Glutamatergic neuron (in vitro differentiated cells): ENCODE measurements around the gene PTGER4. TPM values are rescaled to one million over a fixed set of nuclear protein-coding genes. Genes with fewer than 3 reads are reported as not detected.
"Not testable (repeated sequence)": the region's sequence is repeated elsewhere in the genome, so short reads cannot be mapped to it uniquely, and the experiment has no call there.

Experiments
- DNase-seq: peaks from one replicate; pipeline ENCODE4 v3.0.0; 2022
- H3K27ac Mint-ChIP-seq: one replicate; pipeline ENCODE4 v1.8.0; 2020; ENCODE audit warnings: mild to moderate bottlenecking, mixed read lengths, inconsistent platforms; ENCODE audit not compliant: unreplicated experiment
- H3K27me3 Mint-ChIP-seq: one replicate; pipeline ENCODE4 v1.8.0; 2020; ENCODE audit warnings: mild to moderate bottlenecking, moderate library complexity, mixed read lengths, inconsistent platforms; ENCODE audit not compliant: unreplicated experiment
- H3K36me3 Mint-ChIP-seq: one replicate; pipeline ENCODE4 v1.8.0; 2020; ENCODE audit warnings: mild to moderate bottlenecking, mixed read lengths, inconsistent platforms; ENCODE audit not compliant: unreplicated experiment
- H3K4me1 Mint-ChIP-seq: one replicate; pipeline ENCODE4 v1.8.0; 2020; ENCODE audit warnings: mild to moderate bottlenecking, low read depth, mixed read lengths, inconsistent platforms; ENCODE audit not compliant: unreplicated experiment
- H3K4me3 Mint-ChIP-seq: one replicate; pipeline ENCODE4 v1.8.0; 2020; ENCODE audit warnings: mild to moderate bottlenecking, mixed read lengths, inconsistent platforms; ENCODE audit not compliant: unreplicated experiment
- H3K9me3 Mint-ChIP-seq: one replicate; pipeline ENCODE4 v1.8.0; 2020; ENCODE audit warnings: mild to moderate bottlenecking, moderate library complexity, mixed read lengths, inconsistent platforms; ENCODE audit not compliant: unreplicated experiment
- total RNA-seq: library from RNA; stranded (reverse); fragmentation: NEBNext Ultra II Directional; extraction: Animal tissue kit (Norgen Biotek cat#: 25700); gene quantifications from one replicate; pipeline ENCODE4 v1.2.1, GENCODE V29; 2021; ENCODE audit not compliant: unreplicated experiment
- TF ChIP-seq, protein P1 (sequence below): fragments of 200-600 bp; sonication (generic); IDR thresholded peaks from one replicate; pipeline ENCODE4 v1.5.0; 2021; ENCODE audit not compliant: partially characterized antibody, unreplicated experiment

Gene PTGER4
- total RNA-seq, 1 donor from 2014 or later: not detected

DNA sequence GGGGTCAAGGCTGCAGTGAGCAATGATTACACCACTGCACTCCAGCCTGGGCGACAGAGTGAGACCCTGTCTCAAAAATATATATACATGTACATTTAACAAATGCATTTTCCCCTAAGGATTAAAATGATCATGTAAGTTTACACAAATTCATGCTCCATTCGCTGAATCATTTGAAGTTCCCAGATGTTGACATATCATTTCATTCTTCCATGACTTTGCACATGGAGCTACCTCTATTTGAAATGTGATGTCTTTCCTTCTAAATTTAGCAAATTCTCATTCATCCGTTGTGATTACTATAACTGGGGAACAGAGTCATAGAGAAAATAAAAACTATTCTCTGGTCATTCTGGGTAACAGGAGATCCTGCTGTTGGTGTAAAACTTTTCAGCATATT is 10.6 kb downstream of the PTGER4 start:
- H3K4me3 Mint-ChIP-seq: no peak overlapping the region
- no peaks in the 10 kb centered on the region for H3K9me3 Mint-ChIP-seq
- H3K27ac Mint-ChIP-seq: no peak overlapping the region
- H3K27me3 Mint-ChIP-seq: no peaks in the 10 kb centered on the region
- DNase-seq: no peak
- TF ChIP-seq, protein P1, sequence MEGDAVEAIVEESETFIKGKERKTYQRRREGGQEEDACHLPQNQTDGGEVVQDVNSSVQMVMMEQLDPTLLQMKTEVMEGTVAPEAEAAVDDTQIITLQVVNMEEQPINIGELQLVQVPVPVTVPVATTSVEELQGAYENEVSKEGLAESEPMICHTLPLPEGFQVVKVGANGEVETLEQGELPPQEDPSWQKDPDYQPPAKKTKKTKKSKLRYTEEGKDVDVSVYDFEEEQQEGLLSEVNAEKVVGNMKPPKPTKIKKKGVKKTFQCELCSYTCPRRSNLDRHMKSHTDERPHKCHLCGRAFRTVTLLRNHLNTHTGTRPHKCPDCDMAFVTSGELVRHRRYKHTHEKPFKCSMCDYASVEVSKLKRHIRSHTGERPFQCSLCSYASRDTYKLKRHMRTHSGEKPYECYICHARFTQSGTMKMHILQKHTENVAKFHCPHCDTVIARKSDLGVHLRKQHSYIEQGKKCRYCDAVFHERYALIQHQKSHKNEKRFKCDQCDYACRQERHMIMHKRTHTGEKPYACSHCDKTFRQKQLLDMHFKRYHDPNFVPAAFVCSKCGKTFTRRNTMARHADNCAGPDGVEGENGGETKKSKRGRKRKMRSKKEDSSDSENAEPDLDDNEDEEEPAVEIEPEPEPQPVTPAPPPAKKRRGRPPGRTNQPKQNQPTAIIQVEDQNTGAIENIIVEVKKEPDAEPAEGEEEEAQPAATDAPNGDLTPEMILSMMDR: no peak
- H3K4me1 Mint-ChIP-seq: no peaks in the 10 kb centered on the region
- H3K36me3 Mint-ChIP-seq: no peaks in the 10 kb centered on the region

DNA sequence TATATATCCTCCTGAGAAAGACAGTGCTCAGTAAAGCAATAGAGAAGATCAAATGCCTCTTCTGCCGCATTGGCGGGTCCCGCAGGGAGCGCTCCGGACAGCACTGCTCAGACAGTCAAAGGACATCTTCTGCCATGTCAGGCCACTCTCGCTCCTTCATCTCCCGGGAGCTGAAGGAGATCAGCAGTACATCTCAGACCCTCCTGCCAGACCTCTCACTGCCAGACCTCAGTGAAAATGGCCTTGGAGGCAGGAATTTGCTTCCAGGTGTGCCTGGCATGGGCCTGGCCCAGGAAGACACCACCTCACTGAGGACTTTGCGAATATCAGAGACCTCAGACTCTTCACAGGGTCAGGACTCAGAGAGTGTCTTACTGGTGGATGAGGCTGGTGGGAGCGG is 12.2 kb downstream of the PTGER4 start:
- H3K27me3 Mint-ChIP-seq: no peaks in the 10 kb centered on the region
- no peak overlapping the region for H3K27ac Mint-ChIP-seq
- H3K36me3 Mint-ChIP-seq: no peaks in the 10 kb centered on the region
- H3K9me3 Mint-ChIP-seq: no peaks in the 10 kb centered on the region
- DNase-seq: no peak
- H3K4me1 Mint-ChIP-seq: no peaks in the 10 kb centered on the region
- H3K4me3 Mint-ChIP-seq: no peak overlapping the region
- TF ChIP-seq, protein P1: no peak

DNA sequence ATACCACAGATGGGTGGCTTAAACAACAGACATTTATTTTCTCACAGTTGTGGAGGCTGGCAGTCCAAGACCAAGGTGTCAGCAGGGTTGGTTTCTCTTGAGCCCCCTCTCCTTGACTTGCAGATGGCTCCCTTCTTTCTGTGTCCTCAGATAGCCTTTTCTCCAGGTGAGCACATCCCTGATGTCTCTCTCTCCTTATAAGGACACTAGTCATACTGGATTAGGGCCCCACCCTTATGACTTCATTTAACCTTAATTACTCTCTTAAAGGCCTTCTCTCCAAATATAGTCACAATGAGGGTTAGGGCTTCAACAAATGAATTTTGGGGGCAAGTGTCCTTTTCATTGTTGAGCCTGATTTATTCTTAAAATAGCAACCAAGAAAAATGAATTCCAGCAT is 14.7 kb downstream of the PTGER4 start:
- TF ChIP-seq, protein P1: no peak
- no peaks in the 10 kb centered on the region for H3K27me3 Mint-ChIP-seq
- no peak overlapping the region for H3K4me3 Mint-ChIP-seq
- H3K27ac Mint-ChIP-seq: no peak overlapping the region
- H3K4me1 Mint-ChIP-seq: no peaks in the 10 kb centered on the region
- no peak for DNase-seq
- no peaks in the 10 kb centered on the region for H3K36me3 Mint-ChIP-seq
- no peaks in the 10 kb centered on the region for H3K9me3 Mint-ChIP-seq

DNA sequence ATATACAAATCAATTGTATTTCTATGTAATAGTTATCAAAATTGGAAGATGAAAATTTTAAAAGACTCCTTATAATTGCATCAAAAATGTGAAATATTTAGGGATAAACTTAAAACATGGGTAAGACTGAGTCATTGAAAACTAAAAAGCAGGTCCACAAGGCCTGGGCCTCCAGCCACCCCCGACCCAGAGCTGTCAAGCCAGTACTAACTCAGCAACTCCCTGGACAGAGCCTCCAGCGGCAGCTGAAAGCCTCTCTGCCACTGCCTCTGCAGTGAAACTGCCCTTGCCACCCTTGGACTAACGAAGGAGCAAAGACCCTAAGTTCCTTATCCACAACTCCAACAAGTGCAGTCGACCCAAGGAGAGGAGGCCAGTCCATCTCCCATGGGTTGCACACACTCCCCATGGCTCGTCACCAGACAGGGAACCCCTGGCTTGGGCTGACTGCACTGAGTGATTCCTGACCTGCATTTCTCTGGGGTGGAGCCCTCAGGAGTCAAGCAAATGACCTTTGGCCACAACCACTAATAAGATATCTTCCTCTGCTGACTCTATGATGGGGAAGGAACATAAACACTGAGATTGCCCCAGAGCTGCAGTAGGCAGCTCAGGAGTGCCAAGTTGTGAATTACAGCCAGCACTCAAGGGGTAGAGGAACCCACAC is 20.5 kb downstream of the PTGER4 start:
- Mint-ChIP-seq H3K27me3 (no peaks in the 10 kb centered on the region), H3K4me1 (no peaks in the 10 kb centered on the region), H3K4me3 (no peak overlapping the region), H3K9me3 (peaks cover 3% of the 10 kb centered on the region), H3K36me3 (peaks cover 20% of the 10 kb centered on the region), H3K27ac (no peak overlapping the region)
- TF ChIP-seq, protein P1: no peak
- DNase-seq: no peak

DNA sequence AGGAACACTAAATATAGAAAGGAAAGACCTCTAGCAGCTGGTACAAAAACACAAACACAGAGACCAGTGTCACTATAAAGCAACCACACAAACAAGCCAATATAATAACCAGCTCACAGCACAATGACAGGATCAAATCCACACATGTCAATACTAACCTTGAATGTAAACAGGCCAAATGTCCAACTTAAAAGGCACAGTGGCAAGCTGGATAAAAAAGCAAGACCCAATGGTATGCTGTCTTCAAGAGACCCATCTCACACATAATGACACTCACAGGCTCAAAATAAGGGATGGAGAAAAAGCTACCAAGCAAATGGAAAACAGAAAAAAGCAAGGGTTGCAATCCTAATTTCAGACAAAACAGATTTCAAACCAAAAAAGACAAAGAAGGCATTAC is 22.3 kb downstream of the PTGER4 start:
- peaks cover 20% of the 10 kb centered on the region for H3K36me3 Mint-ChIP-seq
- H3K4me3 Mint-ChIP-seq, H3K27ac Mint-ChIP-seq, H3K4me1 Mint-ChIP-seq, H3K9me3 Mint-ChIP-seq, DNase-seq, H3K27me3 Mint-ChIP-seq: not testable (repeated sequence)

DNA sequence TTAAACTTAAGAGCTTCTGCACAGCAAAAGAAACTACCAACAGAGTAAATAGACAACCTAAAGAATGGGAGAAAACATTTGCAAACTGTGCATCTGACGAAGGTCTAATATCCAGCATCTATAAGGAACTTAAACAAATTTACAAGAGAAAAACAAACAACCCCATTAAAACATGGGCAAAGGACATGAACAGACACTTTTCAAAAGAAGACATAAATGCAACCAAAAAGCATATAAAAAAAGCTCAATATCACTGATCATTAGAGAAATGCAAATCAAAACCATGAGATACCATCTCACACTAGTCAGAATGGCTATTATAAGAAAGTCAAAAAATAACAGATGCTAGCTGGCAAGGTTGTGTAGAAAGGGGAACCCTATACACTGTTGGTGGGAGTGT is 25.8 kb downstream of the PTGER4 start:
- H3K27ac Mint-ChIP-seq, H3K4me1 Mint-ChIP-seq, H3K9me3 Mint-ChIP-seq, DNase-seq, H3K4me3 Mint-ChIP-seq, H3K27me3 Mint-ChIP-seq: not testable (repeated sequence)
- H3K36me3 Mint-ChIP-seq: peaks cover 20% of the 10 kb centered on the region

DNA sequence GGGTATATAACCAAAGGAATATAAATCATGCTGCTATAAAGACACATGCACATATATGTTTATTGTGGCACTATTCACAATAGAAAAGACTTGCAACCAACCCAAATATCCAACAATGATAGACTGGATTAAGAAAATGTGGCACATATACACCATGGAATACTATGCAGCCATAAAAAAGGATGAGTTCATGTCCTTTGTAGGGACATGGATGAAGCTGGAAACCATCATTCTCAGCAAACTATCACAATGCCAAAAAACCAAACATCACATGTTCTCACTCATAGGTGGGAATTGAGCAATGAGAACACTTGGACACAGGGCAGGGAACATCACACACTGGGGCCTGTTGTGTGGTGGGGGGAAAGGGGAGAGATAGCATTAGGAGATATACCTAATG is 30.9 kb downstream of the PTGER4 start:
- not testable (repeated sequence) for H3K27ac Mint-ChIP-seq, H3K27me3 Mint-ChIP-seq, H3K4me1 Mint-ChIP-seq, H3K36me3 Mint-ChIP-seq, H3K4me3 Mint-ChIP-seq, H3K9me3 Mint-ChIP-seq, DNase-seq
